Activated naive CD8-positive, alpha-beta T cell treated with anti-CD3 and anti-CD28 coated beads for 36 hours (primary cell): Measurements from ENCODE around the gene SLC39A11. TPM values are rescaled to one million over a fixed set of nuclear protein-coding genes. Genes with fewer than 3 reads are reported as not detected.
"Not testable (repeated sequence)": the region's sequence is repeated elsewhere in the genome, so short reads cannot be mapped to it uniquely, and the experiment has no call there.

Experiments
- DNase-seq: peaks from one replicate; pipeline ENCODE4 v3.0.0; 2021
- H3K27ac Mint-ChIP-seq: one replicate; pipeline ENCODE4 v1.8.0; 2022; ENCODE audit warnings: mild to moderate bottlenecking, moderate library complexity, mixed read lengths
- H3K27me3 Mint-ChIP-seq: one replicate; pipeline ENCODE4 v1.8.0; 2022; ENCODE audit warnings: mild to moderate bottlenecking, mixed read lengths
- H3K36me3 Mint-ChIP-seq: one replicate; pipeline ENCODE4 v1.8.0; 2021; ENCODE audit warnings: mild to moderate bottlenecking, mixed read lengths
- H3K4me1 Mint-ChIP-seq: one replicate; pipeline ENCODE4 v1.8.0; 2021; ENCODE audit warnings: mixed read lengths
- H3K4me3 Mint-ChIP-seq: one replicate; pipeline ENCODE4 v1.8.0; 2022; ENCODE audit warnings: mild to moderate bottlenecking, moderate library complexity, mixed read lengths
- H3K9me3 Mint-ChIP-seq: one replicate; pipeline ENCODE4 v1.8.0; 2022; ENCODE audit warnings: mixed read lengths
- total RNA-seq, 2 experiments: library from RNA; stranded (reverse); gene quantifications; one replicate each; pipeline ENCODE4 v1.2.3, GENCODE V29; 2021

The SLC39A11 gene
- total RNA-seq, 2 experiments from 2014 or later: 15.3 to 15.4 TPM

DNA sequence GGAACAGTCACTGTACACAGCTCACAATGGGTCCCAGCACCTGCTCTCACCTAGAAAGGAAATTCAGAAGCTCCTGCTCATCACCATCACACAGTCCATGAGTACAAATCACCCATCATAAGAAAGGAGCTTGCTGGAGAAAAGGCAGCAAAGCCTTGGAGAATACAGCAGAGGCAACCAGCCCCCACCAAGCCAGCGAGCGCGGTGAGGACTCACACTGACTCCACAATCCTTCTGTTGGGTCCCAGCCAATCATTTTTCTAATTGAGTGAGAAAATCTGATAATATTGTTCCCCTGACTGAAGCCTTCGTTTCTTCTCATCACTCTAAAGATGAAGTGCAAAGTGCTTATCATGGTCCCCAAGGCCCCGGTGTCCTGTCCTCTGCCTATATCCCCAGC, 298.3 kb downstream of the SLC39A11 start:
- Mint-ChIP-seq H3K4me3 (no peak overlapping the region), H3K36me3 (peaks cover 84% of the 10 kb centered on the region), H3K27ac (no peak overlapping the region), H3K9me3 (peaks cover 45% of the 10 kb centered on the region), H3K4me1 (no peaks in the 10 kb centered on the region), H3K27me3 (no peaks in the 10 kb centered on the region)
- DNase-seq: no peak

DNA sequence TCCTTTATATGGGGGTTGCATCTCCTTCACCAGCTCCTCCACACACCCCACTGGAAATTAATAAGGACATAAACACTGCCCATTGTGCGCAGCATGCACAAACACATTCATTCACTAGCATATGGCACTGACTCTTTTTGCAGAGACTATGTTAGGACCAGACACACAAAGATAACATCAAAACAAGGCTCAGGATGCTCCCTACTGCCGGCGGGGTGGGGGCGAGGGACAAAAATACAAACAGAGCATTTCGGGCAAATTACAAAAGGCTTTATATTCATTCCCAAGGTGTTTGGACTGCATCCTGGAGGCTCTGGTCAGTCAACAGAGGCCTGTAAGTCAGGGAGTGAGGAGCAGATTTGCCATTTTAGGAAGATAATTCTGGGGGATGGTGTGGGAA, 299.7 kb downstream of the SLC39A11 start:
- Mint-ChIP-seq H3K4me3 (no peak overlapping the region), H3K27me3 (no peaks in the 10 kb centered on the region), H3K4me1 (no peaks in the 10 kb centered on the region), H3K36me3 (peaks cover 72% of the 10 kb centered on the region), H3K9me3 (peaks cover 37% of the 10 kb centered on the region), H3K27ac (no peak overlapping the region)
- DNase-seq: no peak

DNA sequence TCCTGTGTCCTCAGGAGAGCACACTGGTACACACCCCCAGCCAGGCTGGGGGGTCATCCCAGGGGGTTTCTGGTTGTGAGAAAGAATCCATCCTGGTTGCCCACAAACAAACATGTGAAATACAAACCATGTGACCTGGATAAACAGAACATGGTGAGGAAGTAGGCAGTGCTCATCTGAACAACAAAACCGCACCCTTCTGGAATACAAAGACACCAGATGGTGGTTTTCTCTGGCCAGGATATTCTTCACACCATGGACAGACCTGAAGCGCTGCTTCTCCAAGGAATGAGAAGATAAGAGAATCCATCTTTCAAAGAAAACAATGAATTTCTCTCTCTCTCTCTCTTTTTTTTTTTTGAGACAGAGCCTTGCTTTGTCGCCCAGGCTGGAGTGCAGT, 302.3 kb downstream of the SLC39A11 start:
- no peaks in the 10 kb centered on the region for H3K27me3 Mint-ChIP-seq
- H3K9me3 Mint-ChIP-seq: peaks cover 27% of the 10 kb centered on the region
- H3K4me3 Mint-ChIP-seq: no peak overlapping the region
- H3K27ac Mint-ChIP-seq: no peak overlapping the region
- no peak for DNase-seq
- H3K36me3 Mint-ChIP-seq: peaks cover 49% of the 10 kb centered on the region
- H3K4me1 Mint-ChIP-seq: no peaks in the 10 kb centered on the region

DNA sequence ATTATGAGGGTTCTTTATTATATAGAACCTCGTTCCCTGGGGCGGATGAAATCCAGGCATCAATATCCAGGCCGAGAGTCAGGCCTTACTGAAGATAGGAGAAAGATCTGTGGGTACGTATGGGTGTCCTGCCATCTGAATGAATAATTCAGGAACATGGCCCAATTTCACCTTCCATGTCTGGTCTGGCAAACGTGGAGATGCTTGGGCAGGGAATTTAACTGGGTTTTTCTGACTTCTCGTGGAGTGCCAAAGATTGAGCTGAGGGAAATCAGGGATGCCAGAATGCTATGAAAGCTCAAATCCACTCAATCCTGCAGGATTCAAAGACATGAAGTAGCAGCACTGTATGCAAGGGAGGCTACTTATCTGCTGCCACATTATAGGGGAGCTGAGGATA, 302.8 kb downstream of the SLC39A11 start:
- no peaks in the 10 kb centered on the region for H3K27me3 Mint-ChIP-seq

GRCh38 chr17:72788950-72789585, 303.4 kb downstream of the SLC39A11 start:
- Mint-ChIP-seq H3K27ac (no peak overlapping the region), H3K27me3 (no peaks in the 10 kb centered on the region), H3K36me3 (peaks cover 39% of the 10 kb centered on the region)

More for the DNA sequence above, 302.8 kb downstream of the SLC39A11 start:
- no peak for DNase-seq
- peaks cover 24% of the 10 kb centered on the region for H3K9me3 Mint-ChIP-seq
- no peak overlapping the region for H3K4me3 Mint-ChIP-seq
- H3K27ac Mint-ChIP-seq: no peak overlapping the region
- peaks cover 45% of the 10 kb centered on the region for H3K36me3 Mint-ChIP-seq
- H3K4me1 Mint-ChIP-seq: no peaks in the 10 kb centered on the region

GRCh38 chr17:72786209-72786608, 306.3 kb downstream of the SLC39A11 start:
- H3K4me1 Mint-ChIP-seq: no peaks in the 10 kb centered on the region
- DNase-seq: no peak
- peaks cover 11% of the 10 kb centered on the region for H3K36me3 Mint-ChIP-seq
- H3K4me3 Mint-ChIP-seq: no peak overlapping the region
- no peaks in the 10 kb centered on the region for H3K9me3 Mint-ChIP-seq
- no peak overlapping the region for H3K27ac Mint-ChIP-seq
- no peaks in the 10 kb centered on the region for H3K27me3 Mint-ChIP-seq

More at GRCh38 chr17:72788950-72789585, 303.4 kb downstream of the SLC39A11 start:
- H3K4me1 Mint-ChIP-seq: no peaks in the 10 kb centered on the region
- DNase-seq: no peak
- H3K9me3 Mint-ChIP-seq: peaks cover 17% of the 10 kb centered on the region
- H3K4me3 Mint-ChIP-seq: no peak overlapping the region

GRCh38 chr17:72782985-72783701, 309.3 kb downstream of the SLC39A11 start:
- H3K4me3 Mint-ChIP-seq: no peak overlapping the region
- H3K36me3 Mint-ChIP-seq: no peaks in the 10 kb centered on the region
- H3K27ac Mint-ChIP-seq: no peak overlapping the region
- no peaks in the 10 kb centered on the region for H3K27me3 Mint-ChIP-seq
- no peak for DNase-seq
- no peaks in the 10 kb centered on the region for H3K4me1 Mint-ChIP-seq
- H3K9me3 Mint-ChIP-seq: no peaks in the 10 kb centered on the region

GRCh38 chr17:72782437-72782836, 310.1 kb downstream of the SLC39A11 start:
- not testable (repeated sequence) for H3K36me3 Mint-ChIP-seq, DNase-seq, H3K27ac Mint-ChIP-seq, H3K27me3 Mint-ChIP-seq, H3K9me3 Mint-ChIP-seq, H3K4me1 Mint-ChIP-seq, H3K4me3 Mint-ChIP-seq

DNA sequence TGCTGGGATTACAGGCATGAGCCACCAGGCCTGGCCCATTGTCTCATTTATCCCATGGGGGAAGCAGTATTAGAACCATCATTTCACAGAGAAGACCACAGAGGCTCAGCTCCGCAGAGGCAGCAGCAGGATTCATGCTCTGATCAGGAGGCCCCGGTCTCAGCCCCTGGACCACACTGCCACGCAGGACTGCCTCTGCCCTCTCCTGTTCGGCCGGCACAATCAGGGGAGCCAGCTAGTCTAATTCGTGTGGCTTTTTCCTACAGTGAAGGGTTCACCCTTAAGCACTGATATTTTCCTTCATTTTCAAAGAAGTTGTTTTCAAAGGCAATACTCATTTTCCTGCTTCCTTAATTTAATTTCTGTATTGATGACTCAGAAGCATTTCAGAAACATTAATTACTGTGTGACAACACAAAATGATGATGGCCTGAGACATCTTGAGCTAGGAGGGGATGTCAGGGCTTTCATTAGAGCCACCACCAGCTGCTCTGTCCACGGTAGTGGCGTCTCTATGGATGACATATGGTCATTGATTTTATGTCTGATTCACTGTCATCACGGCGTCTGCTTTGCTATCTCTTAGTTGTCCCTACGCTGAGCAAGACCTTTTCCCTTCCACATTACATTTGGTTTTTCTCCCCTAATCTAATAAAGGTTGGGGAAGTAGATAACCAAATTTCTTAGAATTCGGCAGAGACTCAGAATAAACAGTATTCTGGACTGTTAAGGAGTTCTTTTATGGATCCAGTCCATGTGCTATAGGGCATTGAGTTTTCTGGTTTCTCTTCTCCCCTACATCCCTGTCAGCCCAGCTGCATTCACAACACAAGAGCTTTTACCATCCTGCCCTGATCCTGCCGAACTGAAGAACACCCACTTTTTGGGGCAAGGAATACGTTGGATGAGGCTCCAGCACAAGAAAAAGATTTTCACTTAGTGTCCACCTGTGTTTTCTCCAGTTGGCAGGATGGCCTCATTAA, 314.0 kb downstream of the SLC39A11 start:
- no peaks in the 10 kb centered on the region for H3K27me3 Mint-ChIP-seq
- no peak for DNase-seq
- H3K9me3 Mint-ChIP-seq: no peaks in the 10 kb centered on the region
- no peaks in the 10 kb centered on the region for H3K4me1 Mint-ChIP-seq
- peaks cover 3% of the 10 kb centered on the region for H3K36me3 Mint-ChIP-seq
- no peak overlapping the region for H3K4me3 Mint-ChIP-seq
- H3K27ac Mint-ChIP-seq: no peak overlapping the region

DNA sequence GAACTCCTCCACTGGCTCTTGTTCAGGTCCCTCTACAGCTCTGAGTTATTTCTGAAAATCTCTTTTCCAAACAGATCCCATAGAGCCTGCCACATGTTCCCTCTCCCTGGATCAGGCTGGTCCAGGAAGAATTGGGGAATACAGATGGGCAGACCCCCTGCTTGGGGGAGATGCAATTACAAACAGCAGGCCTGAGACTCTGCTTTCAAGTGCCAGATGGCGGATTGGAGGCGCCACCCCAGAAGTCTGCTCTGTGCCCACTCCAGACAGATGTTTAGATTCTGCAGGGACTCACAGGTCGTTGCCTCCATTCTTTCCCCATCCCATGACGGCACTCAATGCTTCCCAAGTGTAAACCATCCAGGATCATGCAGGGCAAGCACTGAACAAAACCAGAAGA, 316.6 kb downstream of the SLC39A11 start:
- Mint-ChIP-seq H3K9me3 (no peaks in the 10 kb centered on the region), H3K27ac (no peak overlapping the region), H3K4me1 (no peaks in the 10 kb centered on the region), H3K4me3 (no peak overlapping the region), H3K36me3 (peaks cover 14% of the 10 kb centered on the region), H3K27me3 (no peaks in the 10 kb centered on the region)
- DNase-seq: no peak

- no peak for DNase-seq
- peaks cover 17% of the 10 kb centered on the region for H3K36me3 Mint-ChIP-seq
- no peak overlapping the region for H3K27ac Mint-ChIP-seq
- peaks cover 3% of the 10 kb centered on the region for H3K9me3 Mint-ChIP-seq
- H3K4me1 Mint-ChIP-seq: no peaks in the 10 kb centered on the region
- no peak overlapping the region for H3K4me3 Mint-ChIP-seq
- no peaks in the 10 kb centered on the region for H3K27me3 Mint-ChIP-seq
Observed at GRCh38 chr17:72775237-72775636, 317.3 kb downstream of the SLC39A11 start.

DNA sequence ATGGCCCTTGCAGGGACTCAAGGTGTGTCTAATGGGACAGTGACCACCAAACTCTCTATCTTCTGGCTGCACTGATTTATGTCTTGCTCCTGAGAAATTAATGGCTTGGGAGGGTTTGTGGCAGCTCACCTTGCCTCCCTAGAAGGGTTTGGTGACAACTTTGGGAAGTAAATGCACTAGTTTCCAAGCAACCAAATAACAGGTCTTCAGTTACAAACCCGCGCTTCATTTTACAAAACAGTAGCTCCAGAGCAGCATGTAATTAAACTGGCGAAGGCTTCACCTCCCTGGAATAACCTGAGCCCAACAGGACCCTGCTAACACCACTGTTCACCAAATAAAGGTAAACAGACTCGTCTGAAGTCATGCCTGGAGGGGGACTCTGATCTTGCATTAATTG, 318.3 kb downstream of the SLC39A11 start:
- DNase-seq: no peak
- Mint-ChIP-seq H3K4me1 (no peaks in the 10 kb centered on the region), H3K9me3 (peaks cover 3% of the 10 kb centered on the region), H3K36me3 (peaks cover 21% of the 10 kb centered on the region), H3K27ac (no peak overlapping the region), H3K4me3 (no peak overlapping the region), H3K27me3 (no peaks in the 10 kb centered on the region)

DNA sequence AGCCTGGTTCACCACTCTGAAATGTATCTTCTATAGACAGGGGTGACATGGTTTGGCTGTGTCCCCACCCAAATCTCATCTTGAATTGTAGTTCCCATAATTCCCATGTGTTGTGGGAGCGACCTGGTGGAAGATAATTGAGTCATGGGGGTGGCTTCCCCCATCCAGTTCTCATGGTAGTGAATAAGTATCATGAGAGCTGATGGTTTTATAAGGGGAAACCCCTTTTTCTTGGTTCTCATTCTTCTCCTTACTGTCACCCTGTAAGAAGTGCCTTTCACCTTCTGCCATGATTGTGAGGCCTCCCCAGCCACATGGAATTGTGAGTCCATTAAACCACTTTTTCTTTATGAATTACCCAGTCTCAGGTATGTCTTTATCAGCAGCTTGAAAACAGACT, 319.3 kb downstream of the SLC39A11 start:
- not testable (repeated sequence) for DNase-seq, H3K27me3 Mint-ChIP-seq, H3K4me1 Mint-ChIP-seq, H3K9me3 Mint-ChIP-seq, H3K27ac Mint-ChIP-seq, H3K4me3 Mint-ChIP-seq
- peaks cover 21% of the 10 kb centered on the region for H3K36me3 Mint-ChIP-seq

GRCh38 chr17:72772331-72772821, 320.1 kb downstream of the SLC39A11 start:
- Mint-ChIP-seq H3K4me3 (no peak overlapping the region), H3K27ac (no peak overlapping the region), H3K27me3 (no peaks in the 10 kb centered on the region), H3K4me1 (no peaks in the 10 kb centered on the region), H3K9me3 (peaks cover 3% of the 10 kb centered on the region), H3K36me3 (peaks cover 21% of the 10 kb centered on the region)
- DNase-seq: no peak

DNA sequence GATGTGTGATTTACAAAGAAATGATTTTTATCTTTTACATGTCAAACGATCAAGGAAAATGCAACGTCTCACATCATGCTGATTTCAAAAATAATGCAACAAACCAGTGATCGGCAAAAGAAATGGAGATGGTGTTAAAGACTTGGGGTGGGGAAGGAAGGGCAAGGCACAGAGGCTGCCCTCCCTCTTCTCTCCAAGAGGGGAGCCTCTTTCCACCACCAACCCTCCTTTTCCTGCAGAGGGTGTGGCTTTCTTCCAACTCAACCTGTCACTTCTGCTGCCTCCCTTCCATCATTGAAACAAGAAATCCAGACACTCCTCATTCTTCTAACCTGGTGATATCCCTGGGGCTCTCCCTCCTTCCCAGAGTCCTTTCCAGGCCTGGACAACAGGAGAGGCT, 320.8 kb downstream of the SLC39A11 start:
- no peak overlapping the region for H3K27ac Mint-ChIP-seq
- H3K4me3 Mint-ChIP-seq: no peak overlapping the region
- no peaks in the 10 kb centered on the region for H3K27me3 Mint-ChIP-seq
- peaks cover 21% of the 10 kb centered on the region for H3K36me3 Mint-ChIP-seq
- no peak for DNase-seq
- peaks cover 3% of the 10 kb centered on the region for H3K9me3 Mint-ChIP-seq
- H3K4me1 Mint-ChIP-seq: no peaks in the 10 kb centered on the region
